Measurements from ENCODE around the gene TRPM6.

The TRPM6 gene

DNA sequence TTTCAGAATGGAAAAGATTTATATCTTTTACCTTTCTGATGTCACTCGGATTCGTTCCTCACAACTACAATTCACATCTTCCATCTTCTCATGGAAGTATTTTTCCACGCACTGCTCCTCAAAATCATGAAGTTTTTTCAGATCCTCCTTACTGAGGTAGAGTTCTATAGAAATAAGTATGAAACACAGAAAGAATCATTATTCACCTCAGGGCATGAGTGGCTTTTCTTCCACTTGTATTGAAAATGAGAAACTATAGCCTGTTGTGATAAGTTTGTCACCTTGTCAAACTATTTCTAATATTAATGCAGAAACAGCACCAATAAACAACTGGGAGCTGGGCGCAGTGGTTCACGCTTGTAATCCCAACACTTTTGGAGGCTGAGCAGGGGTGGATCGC, 116.0 kb downstream of the TRPM6 start:
- no peak for DNase-seq
- Histone ChIP-seq H3K4me3 (ENCODE audit: low read length) (no peak overlapping the region), H3K9ac (ENCODE audit: low read length) (no peak overlapping the region)

GRCh38 chr9:74771262-74771585, 116.5 kb downstream of the TRPM6 start:
- no peak for DNase-seq

More for the DNA sequence above, 116.0 kb downstream of the TRPM6 start:
- H3K9me2 ChIP-seq (replicated peaks; ENCODE audit: insufficient read depth, low read length), result no peaks in the 10 kb centered on the region
- H4K20me1 ChIP-seq (ENCODE audit: insufficient read depth, low read length), result no peaks in the 10 kb centered on the region
- no peak overlapping the region for H2AFZ ChIP-seq (ENCODE audit: low read length)
- H3K4me1 ChIP-seq (ENCODE audit: low read length), result peaks cover under 1% of the 10 kb centered on the region
- H3F3A ChIP-seq (ENCODE audit: insufficient read depth, low read length), result no peaks in the 10 kb centered on the region
- H3K36me3 ChIP-seq (replicated peaks; ENCODE audit: insufficient read depth, low read length), result no peaks in the 10 kb centered on the region
- TF ChIP-seq, protein P1, sequence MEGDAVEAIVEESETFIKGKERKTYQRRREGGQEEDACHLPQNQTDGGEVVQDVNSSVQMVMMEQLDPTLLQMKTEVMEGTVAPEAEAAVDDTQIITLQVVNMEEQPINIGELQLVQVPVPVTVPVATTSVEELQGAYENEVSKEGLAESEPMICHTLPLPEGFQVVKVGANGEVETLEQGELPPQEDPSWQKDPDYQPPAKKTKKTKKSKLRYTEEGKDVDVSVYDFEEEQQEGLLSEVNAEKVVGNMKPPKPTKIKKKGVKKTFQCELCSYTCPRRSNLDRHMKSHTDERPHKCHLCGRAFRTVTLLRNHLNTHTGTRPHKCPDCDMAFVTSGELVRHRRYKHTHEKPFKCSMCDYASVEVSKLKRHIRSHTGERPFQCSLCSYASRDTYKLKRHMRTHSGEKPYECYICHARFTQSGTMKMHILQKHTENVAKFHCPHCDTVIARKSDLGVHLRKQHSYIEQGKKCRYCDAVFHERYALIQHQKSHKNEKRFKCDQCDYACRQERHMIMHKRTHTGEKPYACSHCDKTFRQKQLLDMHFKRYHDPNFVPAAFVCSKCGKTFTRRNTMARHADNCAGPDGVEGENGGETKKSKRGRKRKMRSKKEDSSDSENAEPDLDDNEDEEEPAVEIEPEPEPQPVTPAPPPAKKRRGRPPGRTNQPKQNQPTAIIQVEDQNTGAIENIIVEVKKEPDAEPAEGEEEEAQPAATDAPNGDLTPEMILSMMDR (IDR thresholded peaks at IDR 0.05; ENCODE audit: low read length), result no peak
- no peak for TF ChIP-seq EZH2 (optimal IDR thresholded peaks at IDR 0.05; ENCODE audit: low read depth, low read length)
- TF ChIP-seq EZH2phosphoT487 (IDR thresholded peaks at IDR 0.05; ENCODE audit: low read length), result no peak
- no peaks in the 10 kb centered on the region for H3K9me3 ChIP-seq (replicated peaks; ENCODE audit: insufficient read depth, low read length)
- no peak overlapping the region for H3K4me2 ChIP-seq (ENCODE audit: low read depth, low read length)
- H3K27ac ChIP-seq (ENCODE audit: low read length), result no peak overlapping the region
- no peaks in the 10 kb centered on the region for H3K79me2 ChIP-seq (ENCODE audit: low read length)
- no peaks in the 10 kb centered on the region for H3K27me3 ChIP-seq (replicated peaks; ENCODE audit: insufficient read depth, low read length)

GRCh38 chr9:74770508-74771261, 117.0 kb downstream of the TRPM6 start:
- no peak overlapping the region for H3K4me3 ChIP-seq (ENCODE audit: low read length)
- H3K4me1 ChIP-seq (ENCODE audit: low read length), result no peaks in the 10 kb centered on the region
- H3F3A ChIP-seq (ENCODE audit: insufficient read depth, low read length), result no peaks in the 10 kb centered on the region
- no peaks in the 10 kb centered on the region for H4K20me1 ChIP-seq (ENCODE audit: insufficient read depth, low read length)
- no peak overlapping the region for H3K9ac ChIP-seq (ENCODE audit: low read length)
- DNase-seq, result peak; percentile 56
- H3K9me3 ChIP-seq (replicated peaks; ENCODE audit: insufficient read depth, low read length), result no peaks in the 10 kb centered on the region
- no peaks in the 10 kb centered on the region for H3K9me2 ChIP-seq (replicated peaks; ENCODE audit: insufficient read depth, low read length)
- no peak for TF ChIP-seq EZH2phosphoT487 (IDR thresholded peaks at IDR 0.05; ENCODE audit: low read length)
- TF ChIP-seq EZH2 (optimal IDR thresholded peaks at IDR 0.05; ENCODE audit: low read depth, low read length), result no peak
- TF ChIP-seq, protein P1 (IDR thresholded peaks at IDR 0.05; ENCODE audit: low read length), result peak; percentile 95
- H3K4me2 ChIP-seq (ENCODE audit: low read depth, low read length), result no peak overlapping the region
- H3K79me2 ChIP-seq (ENCODE audit: low read length), result no peaks in the 10 kb centered on the region
- no peak overlapping the region for H2AFZ ChIP-seq (ENCODE audit: low read length)
- H3K27me3 ChIP-seq (replicated peaks; ENCODE audit: insufficient read depth, low read length), result no peaks in the 10 kb centered on the region
- no peak overlapping the region for H3K27ac ChIP-seq (ENCODE audit: low read length)
- no peaks in the 10 kb centered on the region for H3K36me3 ChIP-seq (replicated peaks; ENCODE audit: insufficient read depth, low read length)

More at GRCh38 chr9:74771262-74771585, 116.5 kb downstream of the TRPM6 start:
- no peaks in the 10 kb centered on the region for H3F3A ChIP-seq (ENCODE audit: insufficient read depth, low read length)
- no peak overlapping the region for H3K9ac ChIP-seq (ENCODE audit: low read length)
- no peaks in the 10 kb centered on the region for H3K27me3 ChIP-seq (replicated peaks; ENCODE audit: insufficient read depth, low read length)
- H2AFZ ChIP-seq (ENCODE audit: low read length), result no peak overlapping the region
- H3K9me3 ChIP-seq (replicated peaks; ENCODE audit: insufficient read depth, low read length), result no peaks in the 10 kb centered on the region
- H3K9me2 ChIP-seq (replicated peaks; ENCODE audit: insufficient read depth, low read length), result no peaks in the 10 kb centered on the region
- no peak overlapping the region for H3K27ac ChIP-seq (ENCODE audit: low read length)
- TF ChIP-seq, protein P1 (IDR thresholded peaks at IDR 0.05; ENCODE audit: low read length), result no peak
- TF ChIP-seq EZH2phosphoT487 (IDR thresholded peaks at IDR 0.05; ENCODE audit: low read length), result no peak
- TF ChIP-seq EZH2 (optimal IDR thresholded peaks at IDR 0.05; ENCODE audit: low read depth, low read length), result no peak
- no peaks in the 10 kb centered on the region for H3K36me3 ChIP-seq (replicated peaks; ENCODE audit: insufficient read depth, low read length)
- H3K4me3 ChIP-seq (ENCODE audit: low read length), result no peak overlapping the region
- H3K4me2 ChIP-seq (ENCODE audit: low read depth, low read length), result no peak overlapping the region
- H4K20me1 ChIP-seq (ENCODE audit: insufficient read depth, low read length), result no peaks in the 10 kb centered on the region
- no peaks in the 10 kb centered on the region for H3K79me2 ChIP-seq (ENCODE audit: low read length)
- no peaks in the 10 kb centered on the region for H3K4me1 ChIP-seq (ENCODE audit: low read length)
